ENCODE data around the gene ARID2. TPM values are rescaled to one million over a fixed set of nuclear protein-coding genes. Genes with fewer than 3 reads are reported as not detected.

The ARID2 gene
- total and polyA plus RNA-seq, 10 of the 15 experiments (the other 5 are each of a cell fraction or from before 2014, with no cell fraction given) = 9.2 to 29.8 (median 20.3) TPM

- 0 out of 2 replicates have a peak, but pooled peaks have one; percentile 20 for TF ChIP-seq NKRF (conservative IDR thresholded peaks at IDR 0.05)
- TF ChIP-seq POLR2A (IDR thresholded peaks at IDR 0.05; ENCODE audit: low read depth, low read length) = 0 out of 2 replicates have a peak, but pooled peaks have one; percentile 37
- TF ChIP-seq MXI1 (IDR thresholded peaks at IDR 0.05; ENCODE audit: low read depth, low read length) = 0 out of 2 replicates have a peak, but pooled peaks have one; percentile 13
- 0 out of 2 replicates have a peak, but pooled peaks have one; percentile 9 for TF ChIP-seq TCF12 (IDR thresholded peaks at IDR 0.05; ENCODE audit: low read depth, low read length)
These were observed 1.1 kb downstream of the ARID2 start (continued) for GRCh38 chr12:45730348-45731189.

DNA sequence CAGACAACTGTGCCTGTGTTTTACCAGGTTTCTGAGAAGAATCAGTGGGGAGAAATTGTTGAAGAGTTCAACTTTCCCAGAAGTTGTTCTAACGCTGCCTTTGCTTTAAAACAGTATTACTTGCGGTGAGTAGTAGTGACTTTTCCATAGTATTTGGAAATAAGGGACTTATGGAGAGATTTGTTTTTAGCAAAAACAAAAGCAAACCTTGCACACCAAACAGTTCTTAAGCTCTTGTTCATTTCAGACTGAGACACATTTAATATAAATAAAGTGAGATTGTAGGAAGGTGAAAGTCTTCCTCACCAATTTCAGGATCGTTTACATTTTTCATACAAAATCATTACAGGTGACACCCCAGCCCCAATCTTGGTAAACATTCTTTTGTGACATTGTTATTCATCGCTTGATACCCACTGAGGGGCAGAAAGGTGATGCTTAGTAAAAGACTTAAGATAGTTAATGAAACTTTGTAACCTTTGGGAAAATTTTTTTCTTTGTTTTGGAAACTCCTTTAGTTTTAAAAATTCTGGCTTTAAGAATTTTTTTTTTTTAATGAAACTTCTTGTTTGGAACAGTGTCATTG is 1.8 kb downstream of the ARID2 start:
- ChIA-PET RAD21 (ENCODE audit: unreplicated experiment) (no interaction called here), CTCF (interaction anchor here (0.7 to 1.5 kb wide), 3 partner anchors 11 to 260 kb away, joined by 3 to 7 read pairs (median 4); no protein-coding TSS in a partner anchor), POLR2A (interaction anchor here (1.0 to 1.7 kb wide), 2 partner anchors 11 to 14 kb away, joined by 3 to 8 read pairs; no protein-coding TSS in a partner anchor), SMC1A (ENCODE audit: uncharacterized antibody, unreplicated experiment) (interaction anchor here (0.6 to 1.4 kb wide), 2 partner anchors 11 to 187 kb away, joined by 3 read pairs; no protein-coding TSS in a partner anchor)
- H3K9ac ChIP-seq (ENCODE audit: control insufficient read depth, insufficient read depth, low read length) = peak overlapping the region; percentile 94
- H3K36me3 ChIP-seq (ENCODE audit: control insufficient read depth in 2 of 2, insufficient read depth in 2 of 2, low read length in 1 of 2) = peaks cover 0 to 4% of the 10 kb centered on the region in 2 experiments; a peak in 2 of 4 replicates
- in situ Hi-C loops (cut with MboI) = no loop called here
- H4K20me1 ChIP-seq (ENCODE audit: control insufficient read depth, insufficient read depth) = no peaks in the 10 kb centered on the region
- ATAC-seq (no peak), DNase-seq (ENCODE audit: low read depth, low spot score) (no peak), FAIRE-seq (no peak)
- H3K27me3 ChIP-seq (replicated peaks in 1 of 2; ENCODE audit: control insufficient read depth in 2 of 2, insufficient read depth in 2 of 2, low read length in 1 of 2) = no peaks in the 10 kb centered on the region
- TSS peak; percentile 52 for BruUV-seq (replicated peaks)
- H3K4me1 ChIP-seq (ENCODE audit: control insufficient read depth, insufficient read depth, low read length) = no peaks in the 10 kb centered on the region
- peak overlapping the region; percentile 76 for H3K4me2 ChIP-seq (ENCODE audit: control insufficient read depth, insufficient read depth)
- intact Hi-C loops (cut with micrococcal nuclease; ENCODE audit: unreplicated experiment) = no loop called here
- no peaks in the 10 kb centered on the region for H3K9me3 ChIP-seq (replicated peaks; ENCODE audit: control insufficient read depth, insufficient read depth, low read length)
- peak overlapping the region; percentile 78 for H3K27ac ChIP-seq (ENCODE audit: control insufficient read depth, insufficient read depth)
- H3K4me3 ChIP-seq = peak overlapping the region; percentile 70
- H3K79me2 ChIP-seq (ENCODE audit: control insufficient read depth, insufficient read depth, low read length) = peaks cover 71% of the 10 kb centered on the region
- H2AFZ ChIP-seq (ENCODE audit: control insufficient read depth, low read depth, low read length) = peak overlapping the region; percentile 18; the same call in 1 of the 2 replicates
- TF ChIP-seq REST (IDR thresholded peaks at IDR 0.05; ENCODE audit: low read depth, low read length) = no peak
- TF ChIP-seq ASH2L (IDR thresholded peaks at IDR 0.05; ENCODE audit: borderline replicate concordance, low read depth) = no peak
- TF ChIP-seq SMC3 (IDR thresholded peaks at IDR 0.05; ENCODE audit: borderline replicate concordance, low read length) = no peak
- TF ChIP-seq NR2C2 (IDR thresholded peaks at IDR 0.05; ENCODE audit: borderline replicate concordance, control insufficient read depth, insufficient read length, low read depth) = no peak
- TF ChIP-seq HDAC6 (IDR thresholded peaks at IDR 0.05; ENCODE audit: unreplicated experiment) = no peak
- no peak for TF ChIP-seq SIN3A (IDR thresholded peaks at IDR 0.05; ENCODE audit: low read depth, low read length)
- no peak for TF ChIP-seq TCF12 (IDR thresholded peaks at IDR 0.05; ENCODE audit: low read depth, low read length)
- no peak for TF ChIP-seq JUNB (IDR thresholded peaks at IDR 0.05)
- TF ChIP-seq, protein P1, sequence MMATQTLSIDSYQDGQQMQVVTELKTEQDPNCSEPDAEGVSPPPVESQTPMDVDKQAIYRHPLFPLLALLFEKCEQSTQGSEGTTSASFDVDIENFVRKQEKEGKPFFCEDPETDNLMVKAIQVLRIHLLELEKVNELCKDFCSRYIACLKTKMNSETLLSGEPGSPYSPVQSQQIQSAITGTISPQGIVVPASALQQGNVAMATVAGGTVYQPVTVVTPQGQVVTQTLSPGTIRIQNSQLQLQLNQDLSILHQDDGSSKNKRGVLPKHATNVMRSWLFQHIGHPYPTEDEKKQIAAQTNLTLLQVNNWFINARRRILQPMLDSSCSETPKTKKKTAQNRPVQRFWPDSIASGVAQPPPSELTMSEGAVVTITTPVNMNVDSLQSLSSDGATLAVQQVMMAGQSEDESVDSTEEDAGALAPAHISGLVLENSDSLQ (IDR thresholded peaks at IDR 0.05) = no peak
- 17% methylated on average over 4 of the region's 4 CpGs for WGBS (ENCODE audit: insufficient coverage, insufficient replicate concordance, low lambda C conversion rate, missing lambda C conversion rate)
